22Rv1 (cell line): ENCODE measurements around the gene NCAM2.

Experiments used
- H3K27ac ChIP-seq: fragments of 450-650 bp; 2 replicates; pipeline ENCODE4 v1.5.1; 2017
- CTCF ChIP-seq: fragments of 450-650 bp; IDR thresholded peaks from 2 replicates; pipeline ENCODE4 v1.5.1; 2017; ENCODE audit warnings: mild to moderate bottlenecking
- ZFX ChIP-seq: fragments of 450-650 bp; IDR thresholded peaks from 2 replicates; pipeline ENCODE4 v1.6.1; 2017; ENCODE audit warnings: antibody characterized with exemption, borderline replicate concordance

NCAM2 gene

GRCh38 chr21:21205604-21206003 lies 207.4 kb downstream of the NCAM2 start:
- TF ChIP-seq CTCF (no peak), ZFX (no peak)
- no peak overlapping the region for H3K27ac ChIP-seq

- H3K27ac ChIP-seq = no peak overlapping the region
- no peak for TF ChIP-seq ZFX
Observed at GRCh38 chr21:21210552-21210951, 212.3 kb downstream of the NCAM2 start.

GRCh38 chr21:21213297-21213696 lies 215.1 kb downstream of the NCAM2 start:
- H3K27ac ChIP-seq = no peak overlapping the region
- TF ChIP-seq CTCF (no peak), ZFX (no peak)

GRCh38 chr21:21216047-21216446 lies 217.8 kb downstream of the NCAM2 start:
- TF ChIP-seq ZFX (no peak), CTCF (no peak)
- no peak overlapping the region for H3K27ac ChIP-seq

GRCh38 chr21:21226472-21226871 lies 228.3 kb downstream of the NCAM2 start:
- no peak for TF ChIP-seq CTCF
- TF ChIP-seq ZFX = no peak
- H3K27ac ChIP-seq = no peak overlapping the region

GRCh38 chr21:21230672-21231071 lies 232.5 kb downstream of the NCAM2 start:
- no peak overlapping the region for H3K27ac ChIP-seq
- TF ChIP-seq ZFX (no peak), CTCF (no peak)

- TF ChIP-seq ZFX (no peak), CTCF (no peak)
- no peak overlapping the region for H3K27ac ChIP-seq
Observed at GRCh38 chr21:21231913-21232312, 233.7 kb downstream of the NCAM2 start.

GRCh38 chr21:21232320-21232719 lies 234.1 kb downstream of the NCAM2 start:
- TF ChIP-seq CTCF = peak; percentile 79
- TF ChIP-seq ZFX = no peak
- peak overlapping the region; percentile 29 for H3K27ac ChIP-seq
